ENCODE measurements around the gene FBXO33. TPM values are rescaled to one million over a fixed set of nuclear protein-coding genes. Genes with fewer than 3 reads are reported as not detected.

FBXO33 gene
- total and polyA plus RNA-seq, 2 donors (not counting 1 experiment from before 2014, with no cell fraction given), result 17.3 to 19.3 TPM

DNA sequence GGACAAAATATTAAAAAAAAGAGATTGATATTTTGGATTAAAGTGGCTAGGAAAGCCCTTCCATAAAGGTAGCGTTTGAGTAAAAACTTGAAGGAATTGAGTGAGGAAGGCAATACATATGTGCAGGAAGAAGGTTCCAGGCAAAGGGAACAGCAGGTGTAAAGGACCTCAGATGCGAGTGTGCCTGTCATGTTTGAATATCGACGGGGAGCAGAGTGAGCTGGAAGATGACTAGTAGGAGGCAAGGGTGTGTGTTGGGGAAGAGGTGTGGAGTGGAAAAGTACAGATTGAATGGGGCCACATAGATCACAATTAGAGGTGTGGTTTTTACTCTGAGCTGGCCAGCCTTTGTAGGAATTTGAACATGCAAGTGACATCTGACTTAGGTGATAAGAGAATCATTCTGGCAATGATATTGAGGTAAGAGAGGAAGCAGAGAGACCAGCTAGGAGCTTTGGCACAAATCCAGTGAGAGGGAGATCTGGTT is 15.0 kb upstream of the FBXO33 start:
- no peak overlapping the region for H3K9ac ChIP-seq (ENCODE audit: low read length)
- TF ChIP-seq, protein P1, sequence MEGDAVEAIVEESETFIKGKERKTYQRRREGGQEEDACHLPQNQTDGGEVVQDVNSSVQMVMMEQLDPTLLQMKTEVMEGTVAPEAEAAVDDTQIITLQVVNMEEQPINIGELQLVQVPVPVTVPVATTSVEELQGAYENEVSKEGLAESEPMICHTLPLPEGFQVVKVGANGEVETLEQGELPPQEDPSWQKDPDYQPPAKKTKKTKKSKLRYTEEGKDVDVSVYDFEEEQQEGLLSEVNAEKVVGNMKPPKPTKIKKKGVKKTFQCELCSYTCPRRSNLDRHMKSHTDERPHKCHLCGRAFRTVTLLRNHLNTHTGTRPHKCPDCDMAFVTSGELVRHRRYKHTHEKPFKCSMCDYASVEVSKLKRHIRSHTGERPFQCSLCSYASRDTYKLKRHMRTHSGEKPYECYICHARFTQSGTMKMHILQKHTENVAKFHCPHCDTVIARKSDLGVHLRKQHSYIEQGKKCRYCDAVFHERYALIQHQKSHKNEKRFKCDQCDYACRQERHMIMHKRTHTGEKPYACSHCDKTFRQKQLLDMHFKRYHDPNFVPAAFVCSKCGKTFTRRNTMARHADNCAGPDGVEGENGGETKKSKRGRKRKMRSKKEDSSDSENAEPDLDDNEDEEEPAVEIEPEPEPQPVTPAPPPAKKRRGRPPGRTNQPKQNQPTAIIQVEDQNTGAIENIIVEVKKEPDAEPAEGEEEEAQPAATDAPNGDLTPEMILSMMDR (IDR thresholded peaks at IDR 0.05), result no peak
- TF ChIP-seq EZH2 (IDR thresholded peaks at IDR 0.05; ENCODE audit: borderline replicate concordance, insufficient read depth, low read depth, low read length, poor library complexity, severe bottlenecking), result no peak
- ChIA-PET CTCF (interaction anchor here (1.1 kb wide), 1 partner anchor 14 kb away, joined by 3 read pairs; no protein-coding TSS in a partner anchor), POLR2A (no interaction called here)
- intact Hi-C loops (cut with micrococcal nuclease), result no loop called here
- no peak overlapping the region for H2AFZ ChIP-seq (ENCODE audit: insufficient read depth, low read depth, low read length, poor library complexity, severe bottlenecking)
- no peaks in the 10 kb centered on the region for H3K4me1 ChIP-seq (ENCODE audit: control insufficient read depth in 2 of 2, insufficient read depth in 2 of 2, low read length in 2 of 2)
- Mint-ChIP-seq H3K9me3 (ENCODE audit: insufficient read depth) (no peaks in the 10 kb centered on the region), H3K4me1 (no peaks in the 10 kb centered on the region), H3K4me3 (no peak overlapping the region), H3K27me3 (no peaks in the 10 kb centered on the region), H3K27ac (no peak overlapping the region)
- no peak for DNase-seq
- H3K9me3 ChIP-seq (ENCODE audit: control extremely low read depth in 1 of 3, control insufficient read depth in 2 of 3, insufficient read depth in 1 of 3, low read length in 2 of 3), result peaks cover 0 to 2% (median 0%) of the 10 kb centered on the region in 3 donors
- H3K27ac ChIP-seq (ENCODE audit: low read length in 2 of 2), result no peak overlapping the region
- H4K20me1 ChIP-seq (ENCODE audit: control insufficient read depth, insufficient read depth, low read length, poor library complexity, severe bottlenecking), result no peaks in the 10 kb centered on the region
- H3K4me3 ChIP-seq (ENCODE audit: control extremely low read depth in 1 of 5, extremely low read depth in 1 of 5, insufficient read depth in 1 of 5, low read depth in 2 of 5, low read length in 4 of 5), result no peak overlapping the region
- H3K27me3 ChIP-seq (replicated peaks in 1 of 4; ENCODE audit: control extremely low read depth in 1 of 4, control insufficient read depth in 3 of 4, insufficient read depth in 4 of 4, low read length in 3 of 4), result no peaks in the 10 kb centered on the region
- no peaks in the 10 kb centered on the region for H3K36me3 ChIP-seq (replicated peaks in 1 of 2; ENCODE audit: control extremely low read depth in 1 of 2, control insufficient read depth in 1 of 2, extremely low read depth in 1 of 2, insufficient read depth in 2 of 2, low read length in 1 of 2)
- ATAC-seq (ENCODE audit: low read depth), result no peak
- H3K4me2 ChIP-seq (replicated peaks; ENCODE audit: low read depth, low read length, poor library complexity, severe bottlenecking), result no peak overlapping the region
- no peaks in the 10 kb centered on the region for H3K79me2 ChIP-seq (ENCODE audit: control insufficient read depth, insufficient read depth, low read length)
- 93% methylated on average over 4 of the region's 4 CpGs for WGBS (ENCODE audit: insufficient coverage)

DNA sequence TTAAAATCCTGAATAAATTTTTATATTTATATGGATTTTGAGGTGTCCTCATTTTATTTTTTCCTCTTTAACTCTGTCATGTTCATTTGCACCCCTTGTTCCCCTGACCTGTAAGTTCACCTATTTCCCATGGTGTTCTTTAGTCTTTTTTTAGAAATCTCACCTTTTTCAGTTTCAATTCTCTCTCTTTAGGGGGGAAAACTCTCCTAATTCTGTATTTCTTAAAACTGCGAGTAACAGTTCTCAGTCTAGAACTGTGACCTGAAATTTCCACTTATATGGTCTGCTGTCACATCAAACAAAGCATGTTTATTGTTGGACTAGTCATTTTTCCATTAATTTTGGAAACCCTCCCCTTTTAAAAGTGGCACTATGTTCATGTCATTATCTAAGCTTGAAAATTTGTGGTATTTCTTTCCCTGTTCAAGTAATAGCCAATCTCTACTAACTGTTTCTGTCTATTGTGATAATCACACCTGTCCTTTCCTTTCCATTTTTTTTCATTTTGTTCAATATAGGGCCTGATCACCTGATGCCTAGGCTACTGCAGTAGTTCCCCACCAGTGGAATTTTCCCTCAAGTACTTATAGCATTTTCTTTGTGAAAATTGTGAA is 14.0 kb upstream of the FBXO33 start:
- Histone ChIP-seq H3K36me3 (replicated peaks in 1 of 2; ENCODE audit: control extremely low read depth in 1 of 2, control insufficient read depth in 1 of 2, extremely low read depth in 1 of 2, insufficient read depth in 2 of 2, low read length in 1 of 2) (no peaks in the 10 kb centered on the region), H2AFZ (ENCODE audit: insufficient read depth, low read depth, low read length, poor library complexity, severe bottlenecking) (no peak overlapping the region), H3K9me3 (ENCODE audit: control extremely low read depth in 1 of 3, control insufficient read depth in 2 of 3, insufficient read depth in 1 of 3, low read length in 2 of 3) (peaks cover 0 to 12% (median 2%) of the 10 kb centered on the region in 3 donors), H3K27ac (ENCODE audit: low read length in 2 of 2) (no peak overlapping the region), H3K4me2 (replicated peaks; ENCODE audit: low read depth, low read length, poor library complexity, severe bottlenecking) (no peak overlapping the region), H3K79me2 (ENCODE audit: control insufficient read depth, insufficient read depth, low read length) (no peaks in the 10 kb centered on the region), H3K27me3 (replicated peaks in 1 of 4; ENCODE audit: control extremely low read depth in 1 of 4, control insufficient read depth in 3 of 4, insufficient read depth in 4 of 4, low read length in 3 of 4) (no peaks in the 10 kb centered on the region), H3K4me1 (ENCODE audit: control insufficient read depth in 2 of 2, insufficient read depth in 2 of 2, low read length in 2 of 2) (no peaks in the 10 kb centered on the region), H4K20me1 (ENCODE audit: control insufficient read depth, insufficient read depth, low read length, poor library complexity, severe bottlenecking) (no peaks in the 10 kb centered on the region), H3K9ac (ENCODE audit: low read length) (no peak overlapping the region), H3K4me3 (ENCODE audit: control extremely low read depth in 1 of 5, extremely low read depth in 1 of 5, insufficient read depth in 1 of 5, low read depth in 2 of 5, low read length in 4 of 5) (no peak overlapping the region)
- CTCF ChIA-PET, result interaction anchor here (1.1 kb wide), 1 partner anchor 13 kb away, joined by 3 read pairs; no protein-coding TSS in a partner anchor
- ATAC-seq (ENCODE audit: low read depth) (no peak), DNase-seq (no peak)
- H3K4me3 Mint-ChIP-seq, result no peak overlapping the region
- no peaks in the 10 kb centered on the region for H3K4me1 Mint-ChIP-seq
- WGBS (ENCODE audit: insufficient coverage), result no CpG with 5 or more reads among the region's 1 CpG
- no peak overlapping the region for H3K27ac Mint-ChIP-seq
- no peaks in the 10 kb centered on the region for H3K9me3 Mint-ChIP-seq (ENCODE audit: insufficient read depth)
- H3K27me3 Mint-ChIP-seq, result no peaks in the 10 kb centered on the region
- no peak for TF ChIP-seq EZH2 (IDR thresholded peaks at IDR 0.05; ENCODE audit: borderline replicate concordance, insufficient read depth, low read depth, low read length, poor library complexity, severe bottlenecking)
- TF ChIP-seq, protein P1 (IDR thresholded peaks at IDR 0.05), result no peak
- POLR2A ChIA-PET, result no interaction called here
- intact Hi-C loops (cut with micrococcal nuclease), result no loop called here

All from B cell (primary cell).